D721Med (cell line): Measurements from ENCODE around the gene NENF.
A peak's percentile ranks its signal among the peaks of the same experiment; 100 is the strongest.
"Not testable (repeated sequence)": the region's sequence is repeated elsewhere in the genome, so short reads cannot be mapped to it uniquely, and the experiment has no call there.

Experiments
- DNase-seq: peaks from one replicate; pipeline ENCODE4 v3.0.0; 2011; ENCODE audit warnings: low spot score; ENCODE audit not compliant: insufficient read length
- FAIRE-seq: peaks from 2 replicates; lab custom pipeline; 2011; peaks lifted over from hg19 to GRCh38; lab: Jason Lieb, UNC
- CTCF ChIP-seq: IDR thresholded peaks from 2 replicates; pipeline ENCODE4 v1.5.1; 2012; ENCODE audit warnings: mild to moderate bottlenecking, control low read depth; ENCODE audit not compliant: insufficient read depth; ENCODE audit errors: missing control alignments

NENF gene

GRCh38 chr1:212432661-212433576, at the start of gene NENF:
NENF (plus strand) TSS chr1:212432920; CDS start chr1:212432944, 24 bp downstream.
- FAIRE-seq (no peak), DNase-seq (peak; percentile 95)
- no peak for TF ChIP-seq CTCF

- FAIRE-seq (no peak), DNase-seq (no peak)
- TF ChIP-seq CTCF: no peak
Measured at GRCh38 chr1:212386029-212386428, 46.7 kb upstream of the NENF start.

GRCh38 chr1:212388985-212389716, 43.6 kb upstream of the NENF start:
- TF ChIP-seq CTCF: no peak
- FAIRE-seq (no peak), DNase-seq (no peak)

GRCh38 chr1:212395678-212396437, 36.9 kb upstream of the NENF start:
- FAIRE-seq, DNase-seq: not testable (repeated sequence)

DNA sequence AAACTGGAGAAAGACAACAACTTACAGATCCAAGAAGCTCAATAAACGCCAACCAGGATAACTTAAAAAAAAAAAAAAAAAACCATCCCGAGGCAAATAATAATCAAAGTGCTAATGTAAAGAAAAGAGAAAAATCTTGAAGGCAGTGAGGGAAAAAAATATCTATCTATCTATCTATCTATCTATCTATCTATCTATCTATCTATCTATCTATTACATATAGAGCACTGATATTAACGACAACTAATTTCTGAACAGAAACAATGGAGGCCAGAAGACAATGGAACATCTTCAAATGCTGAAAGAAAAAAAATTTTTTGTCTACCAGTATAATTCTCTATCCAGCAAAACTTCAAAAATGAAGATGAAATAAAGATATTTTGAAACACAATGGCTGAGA, 36.1 kb upstream of the NENF start:
- FAIRE-seq (no peak), DNase-seq (no peak)
- no peak for TF ChIP-seq CTCF

DNA sequence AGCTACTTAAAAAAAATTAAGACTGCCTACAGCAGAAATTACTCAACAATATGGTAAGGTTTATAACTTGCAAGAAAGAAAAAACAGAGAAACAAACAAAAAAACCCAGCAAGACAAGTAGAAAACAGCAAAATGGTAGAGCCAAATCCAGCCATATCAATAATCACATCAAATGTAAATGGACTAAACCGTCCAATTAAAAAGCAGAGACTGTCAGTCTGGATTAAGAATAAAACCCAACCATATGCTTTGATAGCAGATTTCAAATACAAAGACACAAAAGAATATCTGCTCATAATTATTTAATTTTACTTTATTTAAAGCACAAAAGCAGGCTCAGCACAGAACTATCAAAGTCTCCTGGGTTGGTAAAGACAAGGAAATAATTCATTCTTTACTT, 35.5 kb upstream of the NENF start:
- no peak for DNase-seq
- FAIRE-seq: peak; percentile 64
- no peak for TF ChIP-seq CTCF

GRCh38 chr1:212401042-212401441, 31.7 kb upstream of the NENF start:
- TF ChIP-seq CTCF: no peak
- DNase-seq (no peak), FAIRE-seq (no peak)
